Stimulated activated CD4-positive, alpha-beta T cell treated with anti-CD3 and anti-CD28 coated beads, Interleukin-4, amount 100 ng/mL, for 48 hours (primary cell): ENCODE data around the gene LDLRAD3.

ENCODE experiments used
- DNase-seq, 2 donors: peaks; one replicate each; pipeline ENCODE4 v3.0.0-alpha.2; 2020; ENCODE audit warnings: low read depth in 2 of 2

Gene LDLRAD3

GRCh38 chr11:36047344-36047743, 103.5 kb downstream of the LDLRAD3 start:
- DNase-seq = no peak

- DNase-seq = no peak
These were observed 104.8 kb downstream of the LDLRAD3 start for GRCh38 chr11:36048496-36049247.

GRCh38 chr11:36051235-36052144, 107.6 kb downstream of the LDLRAD3 start:
- no peak for DNase-seq

DNA sequence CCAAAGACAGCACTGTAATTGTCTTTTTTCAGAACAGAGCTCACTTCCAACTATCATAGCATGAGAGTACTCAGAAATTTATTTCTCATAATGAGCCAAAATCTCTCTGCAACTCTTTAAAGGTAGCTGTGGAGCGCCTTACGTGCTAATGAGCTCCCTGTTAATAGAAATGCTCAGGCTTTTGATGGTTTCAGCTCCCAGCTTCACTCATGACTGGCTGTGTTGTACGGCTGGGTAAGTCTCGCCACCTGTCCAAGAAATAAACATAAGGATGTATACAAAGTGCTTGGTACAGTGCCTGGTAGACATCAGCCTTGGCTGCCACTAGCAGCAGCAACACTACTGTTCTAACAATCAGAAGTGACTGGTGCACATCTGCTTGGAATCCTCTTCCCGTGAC, 109.4 kb downstream of the LDLRAD3 start:
- no peak for DNase-seq

DNA sequence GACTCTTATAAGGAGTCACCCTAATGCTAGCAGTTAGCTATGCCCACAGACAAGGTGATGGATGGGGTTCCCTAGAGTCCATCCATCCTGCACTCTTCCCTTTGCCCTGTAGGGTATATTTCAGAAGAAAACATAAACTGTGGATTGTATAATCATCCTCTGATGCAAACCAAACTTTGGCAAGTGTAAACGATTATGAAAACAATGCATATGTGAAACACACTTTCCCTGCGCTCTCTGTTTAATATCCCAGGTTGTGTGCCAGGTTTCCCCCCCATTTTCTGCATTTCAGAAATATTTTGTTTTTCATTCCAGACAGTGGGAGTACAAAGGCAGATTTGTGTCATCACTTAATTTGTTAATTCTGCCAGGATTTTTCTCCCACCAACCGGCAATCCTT, 110.0 kb downstream of the LDLRAD3 start:
- no peak for DNase-seq

- DNase-seq = no peak
These were observed 110.8 kb downstream of the LDLRAD3 start for GRCh38 chr11:36054628-36055027.

- DNase-seq = no peak
These were observed 112.4 kb downstream of the LDLRAD3 start for GRCh38 chr11:36056160-36056751.

GRCh38 chr11:36057379-36058042, 113.6 kb downstream of the LDLRAD3 start:
- DNase-seq = no peak

DNA sequence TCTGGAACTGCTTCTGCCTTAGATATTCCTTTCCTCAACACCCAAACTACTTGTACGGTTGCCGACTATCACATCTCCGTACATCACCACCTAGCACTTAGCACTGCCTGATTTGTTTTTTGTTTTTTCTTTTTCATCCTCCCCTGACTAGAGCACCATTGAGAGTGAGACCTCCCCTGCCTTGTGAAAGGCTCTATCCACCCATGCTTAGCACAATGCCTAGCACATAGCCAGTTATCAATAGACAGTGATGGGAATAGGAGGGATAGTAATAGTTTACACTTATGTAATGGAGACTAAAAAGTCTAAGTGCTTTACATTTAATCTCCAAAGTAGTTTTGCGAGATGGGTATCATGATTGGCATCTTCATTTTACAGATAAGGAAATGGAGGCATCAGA, 115.8 kb downstream of the LDLRAD3 start:
- no peak for DNase-seq

DNA sequence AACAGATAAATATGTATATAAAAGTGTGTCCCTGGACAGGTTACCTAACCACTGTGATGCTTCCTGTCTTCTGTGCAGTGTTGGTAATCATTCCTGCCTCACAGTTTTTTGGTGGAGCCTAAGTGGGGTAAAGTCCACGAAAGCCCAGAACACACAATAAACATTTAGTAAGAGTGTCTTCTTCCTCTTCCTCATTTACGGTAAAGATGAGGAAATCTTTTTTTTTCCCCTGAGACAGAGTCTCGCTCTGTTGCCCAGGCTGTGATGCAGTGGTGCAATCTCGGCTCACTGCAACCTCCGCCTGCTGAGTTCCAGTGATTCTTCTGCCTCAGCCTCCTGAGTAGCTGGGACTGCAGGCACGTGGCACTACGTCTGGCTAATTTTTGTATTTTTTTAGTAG, 117.1 kb downstream of the LDLRAD3 start:
- no peak for DNase-seq

GRCh38 chr11:36061471-36061870, 117.6 kb downstream of the LDLRAD3 start:
- DNase-seq = no peak

GRCh38 chr11:36062796-36063365, 119.0 kb downstream of the LDLRAD3 start:
- DNase-seq = no peak

- DNase-seq = no peak
These were observed 121.6 kb downstream of the LDLRAD3 start for GRCh38 chr11:36065436-36065835.

- DNase-seq = no peak
These were observed 123.0 kb downstream of the LDLRAD3 start for GRCh38 chr11:36066891-36067290.

- DNase-seq = no peak
These were observed 125.8 kb downstream of the LDLRAD3 start for GRCh38 chr11:36069576-36070212.

GRCh38 chr11:36070213-36070953, 126.5 kb downstream of the LDLRAD3 start:
- no peak for DNase-seq

DNA sequence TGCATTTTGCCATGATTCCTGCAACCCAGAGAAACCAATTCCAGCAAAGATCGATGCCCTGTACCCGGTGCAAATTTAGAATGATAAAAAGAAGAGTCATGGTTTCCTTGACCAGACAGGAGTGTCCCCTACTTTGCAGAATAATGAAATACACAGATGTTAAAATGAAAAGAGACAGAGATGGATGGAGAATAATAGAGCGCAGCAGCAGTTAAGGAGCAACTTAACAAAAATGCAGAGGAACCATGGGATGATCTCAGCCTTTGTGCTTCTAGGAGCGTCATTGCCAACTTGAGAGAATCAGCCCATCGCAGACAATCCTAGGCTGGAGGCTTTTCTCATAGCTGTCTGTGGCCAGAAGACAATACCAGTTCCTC, 127.1 kb downstream of the LDLRAD3 start:
- no peak for DNase-seq

GRCh38 chr11:36071917-36072500, 128.1 kb downstream of the LDLRAD3 start:
- DNase-seq = no peak

DNA sequence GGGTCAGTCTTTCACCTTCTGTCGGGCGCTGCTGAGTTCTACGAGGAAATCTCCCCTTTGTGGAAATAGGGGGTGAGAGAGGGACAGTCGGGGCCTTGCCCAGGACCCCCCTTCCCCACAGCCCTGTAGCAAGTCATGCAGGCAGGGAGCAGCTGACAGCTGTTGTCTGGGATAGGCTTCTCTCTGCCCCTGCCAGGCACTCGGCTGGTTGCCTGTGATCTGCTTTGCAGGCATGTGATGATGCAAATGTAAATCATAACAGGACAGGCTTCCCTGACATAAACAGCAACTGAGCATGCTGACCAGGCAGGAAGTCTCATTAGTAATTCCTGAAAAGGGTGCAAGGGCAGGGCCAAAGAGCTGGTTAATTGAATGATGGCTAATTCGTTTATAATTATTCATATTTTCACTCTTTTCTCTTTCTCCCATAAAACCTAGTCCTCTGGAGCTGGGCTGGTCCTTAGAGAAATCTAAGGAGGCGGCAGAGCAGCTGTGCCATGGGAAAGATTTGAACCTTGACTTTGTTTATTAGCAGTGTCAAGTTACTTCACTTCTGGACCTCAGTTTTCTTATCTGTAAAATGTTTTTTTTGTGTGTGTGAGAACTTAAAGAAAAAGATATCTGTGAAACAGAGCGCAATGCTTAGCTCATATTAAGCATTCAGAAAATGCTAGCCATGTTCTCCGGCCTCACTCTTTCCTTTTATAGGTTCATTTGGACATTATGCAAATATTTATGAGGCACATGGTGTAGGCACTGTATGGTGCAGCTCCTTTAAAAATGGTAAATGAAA, 129.7 kb downstream of the LDLRAD3 start:
- DNase-seq = no peak
